UCSD-AML1 (cell line): ENCODE results near the gene USP30.
"Not testable (repeated sequence)": the region's sequence is repeated elsewhere in the genome, so short reads cannot be mapped to it uniquely, and the experiment has no call there.

Experiments
- DNase-seq: peaks from one replicate; lab custom pipeline; 2025; ENCODE audit not compliant: unreplicated experiment; lab: John Stamatoyannopoulos, UW

Gene USP30

DNA sequence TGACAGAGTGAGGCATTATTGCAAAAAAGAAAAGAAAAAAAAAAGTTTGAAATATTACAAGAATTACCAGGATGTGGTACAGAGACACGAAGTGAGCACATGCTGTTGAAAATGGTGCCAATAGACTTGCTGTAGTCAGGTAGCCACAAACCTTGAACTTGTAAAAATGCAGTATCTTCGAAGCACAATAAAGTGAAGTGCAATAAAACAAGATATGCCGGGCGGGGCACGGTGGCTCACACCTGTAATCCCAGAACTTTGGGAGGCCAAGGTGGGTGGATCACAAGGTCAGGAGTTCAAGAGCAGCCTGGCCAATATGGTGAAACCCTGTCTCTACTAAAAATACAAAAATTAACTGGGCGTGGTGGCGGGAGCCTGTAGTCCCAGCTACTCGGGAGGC is 2.6 kb upstream of the USP30 start:
- DNase-seq: not testable (repeated sequence)

DNA sequence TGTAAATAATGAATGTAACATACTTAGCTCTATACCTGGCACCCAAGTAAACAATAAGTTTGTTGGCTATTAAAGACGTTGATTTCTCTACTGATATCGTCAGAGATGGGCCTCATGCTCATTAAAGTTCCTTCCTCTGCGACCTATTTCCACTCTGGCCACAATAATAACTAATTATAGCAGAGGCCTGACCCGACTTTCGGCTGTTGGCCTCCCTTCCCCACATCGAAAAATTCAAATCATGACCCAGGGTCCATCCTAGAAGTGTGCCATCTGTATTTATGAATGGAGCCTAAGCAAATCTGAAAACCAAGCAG is 321 bp upstream of the USP30 start:
- no peak for DNase-seq

DNA sequence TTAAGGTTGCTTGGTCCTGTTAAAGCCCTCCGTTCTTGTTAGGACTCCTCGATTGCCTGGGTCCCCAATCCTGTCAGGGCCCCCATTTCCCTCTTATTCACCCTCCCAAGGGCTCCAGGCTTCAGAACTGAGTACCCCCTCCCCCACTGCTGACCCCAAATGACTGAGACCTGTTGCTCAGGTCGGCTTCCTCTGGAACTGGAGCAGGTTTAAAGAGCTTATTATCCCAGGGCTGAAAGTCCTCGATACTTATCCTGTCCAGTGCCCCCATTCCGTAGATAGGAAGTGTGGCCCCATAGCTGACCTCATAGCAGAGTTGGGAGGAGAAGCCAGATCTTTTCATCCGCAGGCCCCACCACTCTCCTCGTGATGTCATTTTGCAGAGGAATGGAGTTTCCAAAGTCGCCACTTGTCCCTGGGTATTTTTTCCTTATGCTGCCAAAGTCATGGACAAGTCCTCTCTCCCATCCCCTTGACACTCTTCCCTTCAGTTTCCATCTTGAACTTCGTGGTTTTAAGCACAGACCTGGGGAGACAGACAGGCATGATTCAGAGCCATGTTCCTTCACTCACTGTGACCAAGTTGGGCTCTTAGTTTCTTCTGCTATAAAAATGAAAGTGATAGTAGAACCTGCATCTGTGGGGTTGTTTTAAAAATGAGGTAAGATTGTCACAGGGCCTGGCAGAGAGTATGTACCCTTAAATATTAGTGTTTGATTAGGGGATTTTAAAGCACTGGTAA is 1.2 kb downstream of the USP30 start:
- DNase-seq: no peak

DNA sequence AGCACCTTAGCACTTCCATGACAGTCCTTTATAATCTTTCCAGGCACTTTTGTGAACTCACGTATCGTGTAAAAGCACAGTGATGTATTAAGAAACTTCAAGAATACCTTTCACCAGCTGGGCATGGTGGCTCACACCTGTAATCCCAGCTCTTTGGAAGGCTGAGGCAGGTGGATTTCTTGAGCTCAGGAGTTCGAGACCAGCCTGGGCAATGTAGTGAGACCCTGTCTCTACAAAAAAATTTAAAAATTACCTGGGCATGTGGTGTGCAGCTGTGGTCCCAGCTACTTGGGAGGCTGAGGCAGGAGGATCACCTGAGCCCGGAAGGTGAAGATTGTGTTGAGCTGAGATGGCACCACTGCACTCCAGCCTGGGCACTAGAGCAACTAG is 1.7 kb downstream of the USP30 start:
- not testable (repeated sequence) for DNase-seq

DNA sequence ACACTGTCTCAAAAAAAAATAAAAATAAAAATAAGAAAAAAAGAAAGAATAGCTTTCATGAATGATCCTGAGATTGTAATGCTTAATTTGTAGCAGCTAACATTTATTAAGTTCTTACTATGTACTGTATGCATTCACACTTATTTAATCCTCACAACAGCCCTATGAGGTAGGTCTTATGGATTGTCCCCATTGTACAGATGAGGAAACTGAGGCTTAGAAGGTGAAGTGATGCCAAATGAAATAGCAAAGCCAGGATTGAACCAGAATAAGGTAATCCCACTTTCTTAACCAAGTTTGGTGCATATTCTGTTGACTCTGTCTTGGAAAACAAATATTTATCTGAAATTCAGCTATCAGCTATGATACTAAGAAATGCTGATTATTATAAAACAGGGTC is 2.1 kb downstream of the USP30 start:
- DNase-seq: no peak

DNA sequence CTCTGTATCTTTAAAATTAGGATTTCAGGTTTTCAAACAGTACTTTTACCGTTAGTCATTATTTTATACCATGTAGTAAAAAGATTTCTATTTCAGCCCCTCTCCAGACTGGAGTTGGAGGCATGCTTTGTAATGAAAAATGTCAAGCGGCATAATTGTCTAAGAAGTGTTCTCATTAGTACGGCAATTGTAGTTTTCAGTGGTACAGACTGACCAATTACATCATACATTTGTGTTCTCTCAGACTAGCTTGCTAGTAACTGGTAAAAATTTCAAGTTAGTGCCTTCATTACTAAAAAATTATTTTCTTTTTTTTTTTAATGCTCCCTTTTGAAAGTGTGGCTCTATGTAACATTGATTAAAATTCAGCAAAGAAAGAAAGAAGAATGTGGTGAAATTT is 4.5 kb downstream of the USP30 start:
- no peak for DNase-seq

DNA sequence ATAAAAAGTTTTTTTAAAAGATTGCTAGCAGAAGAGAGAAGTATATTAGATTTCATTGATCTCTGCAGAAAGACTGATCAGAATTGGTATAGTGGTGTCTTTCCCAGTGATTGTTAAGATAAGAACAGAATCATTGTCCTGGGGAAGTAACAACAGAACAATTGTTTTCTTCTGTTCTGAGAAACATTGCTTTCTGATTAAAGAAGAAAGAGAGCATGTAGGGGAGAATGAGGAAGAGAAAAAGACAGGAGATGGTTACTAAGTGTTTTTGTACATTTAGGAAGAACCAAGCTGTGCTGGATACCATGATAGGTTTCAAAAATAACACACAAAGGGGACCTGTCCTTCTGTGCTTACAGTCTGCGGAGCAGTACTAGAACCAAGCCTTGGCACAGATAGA is 5.0 kb downstream of the USP30 start:
- DNase-seq: no peak

DNA sequence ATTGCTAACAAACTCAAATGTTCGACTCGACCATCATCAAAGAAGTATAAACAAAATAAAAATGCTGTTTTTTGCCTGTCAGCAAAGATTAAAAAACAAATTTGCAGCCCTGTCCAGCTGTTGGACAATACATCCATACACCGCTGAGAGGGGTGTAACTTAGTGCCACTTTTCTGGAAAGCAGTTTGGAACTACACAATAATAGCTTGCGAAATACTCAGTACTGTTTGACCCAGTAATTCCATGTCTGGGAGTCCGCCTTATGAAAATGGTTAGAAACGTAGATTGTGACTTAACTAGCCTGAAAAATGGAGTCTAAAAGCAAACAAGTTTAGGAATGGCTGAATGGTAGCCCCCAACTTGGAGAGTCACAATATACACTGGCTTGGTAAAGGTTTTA is 6.4 kb downstream of the USP30 start:
- no peak for DNase-seq

DNA sequence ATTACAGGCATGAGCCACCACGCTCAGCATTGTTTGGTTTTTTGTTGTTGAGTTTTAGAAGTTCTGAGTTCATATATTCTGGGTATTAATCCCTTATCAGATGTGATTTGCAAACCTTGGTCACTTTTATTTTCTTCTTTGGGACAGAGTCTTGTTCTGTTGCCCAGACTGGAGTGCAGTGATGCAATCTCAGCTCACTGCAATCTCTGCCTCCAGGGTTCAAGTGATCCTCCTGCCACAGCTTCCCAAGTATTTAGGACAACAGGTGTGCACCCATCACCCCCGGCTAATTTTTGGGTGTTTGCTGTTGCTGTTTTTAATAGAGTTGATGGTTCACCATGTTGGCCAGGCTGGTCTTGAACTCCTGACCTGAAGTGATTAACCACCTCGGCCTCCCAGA is 11.8 kb downstream of the USP30 start:
- no peak for DNase-seq

DNA sequence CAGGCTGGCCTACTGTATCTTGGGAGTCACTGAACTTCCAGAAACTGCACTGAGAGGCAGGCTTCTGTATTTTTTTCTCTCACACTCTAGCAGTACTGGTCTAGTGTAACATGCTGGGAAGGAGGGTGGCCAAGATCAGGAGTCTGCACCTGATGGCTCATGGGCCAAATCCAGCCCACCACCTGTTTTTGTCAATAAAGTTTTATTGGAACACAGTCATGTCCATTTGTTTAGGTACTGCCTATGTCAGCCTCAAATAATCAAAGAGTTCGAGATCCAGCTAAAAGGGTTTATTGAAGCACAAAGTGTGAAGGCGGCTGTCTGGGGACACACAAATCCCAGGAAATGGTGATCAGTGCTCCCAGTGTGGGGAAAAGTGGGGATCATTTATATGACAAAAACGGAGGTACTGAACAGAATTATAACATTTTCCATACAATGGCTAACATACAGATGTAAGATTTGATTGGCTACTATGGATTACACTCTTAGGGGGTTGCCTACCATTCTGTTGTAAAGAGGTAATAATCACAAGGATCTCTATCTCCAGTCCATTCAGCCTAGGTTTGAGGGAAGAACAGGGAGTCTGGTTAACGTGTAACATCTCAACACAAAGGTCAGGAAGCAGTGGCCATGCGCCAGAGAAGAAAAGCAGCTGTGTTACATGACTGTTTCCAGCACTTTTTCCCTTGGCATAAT is 12.9 kb downstream of the USP30 start:
- DNase-seq: no peak

DNA sequence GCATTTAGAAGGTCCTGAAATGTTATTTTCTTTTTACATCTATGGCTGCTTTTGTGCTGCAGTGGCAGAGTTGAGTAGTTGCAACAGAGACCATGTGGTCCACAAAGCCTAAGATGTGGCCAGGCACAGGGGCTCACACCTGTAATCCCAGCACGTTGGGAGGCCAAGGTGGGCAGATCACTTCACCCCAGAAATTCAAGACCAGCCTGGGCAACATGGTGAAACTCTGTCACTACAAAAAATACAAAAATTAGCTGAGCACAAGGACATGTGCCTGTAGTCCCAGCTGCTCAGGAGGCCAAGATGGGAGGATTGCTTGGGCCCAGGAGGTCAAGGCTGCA is 13.4 kb downstream of the USP30 start:
- DNase-seq: no peak

DNA sequence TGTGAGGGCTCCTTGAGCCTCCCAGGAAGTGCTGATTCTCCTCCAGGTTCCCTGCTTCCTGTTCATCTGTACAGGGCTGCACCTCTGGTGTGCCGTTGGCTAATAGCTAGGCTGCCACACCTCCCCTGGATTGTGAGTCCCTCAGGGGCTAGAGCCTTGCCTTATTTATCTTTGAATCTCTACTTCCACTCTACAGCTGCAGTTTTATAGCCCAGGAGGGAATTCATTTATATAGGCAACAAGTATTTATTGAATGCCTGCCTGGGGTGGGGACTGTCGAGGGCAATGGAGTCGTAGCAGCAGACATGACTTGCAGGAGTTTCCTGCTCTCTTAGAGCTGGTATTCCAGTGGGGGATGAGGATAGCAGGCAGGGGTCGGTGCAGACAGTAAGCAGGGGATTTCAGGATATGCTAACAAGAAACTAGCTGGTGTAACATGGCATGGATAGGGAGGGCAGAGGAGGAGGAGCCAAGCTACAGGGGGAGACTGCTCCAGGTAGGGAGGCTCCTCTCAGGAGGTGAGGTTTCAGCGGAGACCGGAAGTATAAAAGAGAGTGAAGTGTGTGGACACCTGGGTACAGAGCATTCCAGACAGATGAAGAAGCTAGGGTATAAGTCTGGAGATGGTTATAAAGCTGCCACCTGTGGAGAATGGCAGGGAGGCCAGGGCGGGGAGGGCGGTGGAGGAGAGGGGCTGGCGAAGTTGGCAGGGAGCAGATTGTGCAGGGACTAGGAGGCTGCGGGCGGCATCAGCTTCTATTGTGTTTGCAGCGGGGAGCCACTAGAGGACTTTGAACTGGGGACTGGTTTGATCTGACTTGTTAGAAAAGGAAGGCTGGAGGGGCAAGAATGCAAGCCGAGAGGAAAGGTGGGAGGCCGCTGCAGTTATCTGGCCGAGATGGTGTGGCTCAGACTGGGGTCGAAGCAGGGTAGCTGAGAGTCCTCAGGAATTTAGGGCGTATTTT is 17.2 kb downstream of the USP30 start:
- no peak for DNase-seq

DNA sequence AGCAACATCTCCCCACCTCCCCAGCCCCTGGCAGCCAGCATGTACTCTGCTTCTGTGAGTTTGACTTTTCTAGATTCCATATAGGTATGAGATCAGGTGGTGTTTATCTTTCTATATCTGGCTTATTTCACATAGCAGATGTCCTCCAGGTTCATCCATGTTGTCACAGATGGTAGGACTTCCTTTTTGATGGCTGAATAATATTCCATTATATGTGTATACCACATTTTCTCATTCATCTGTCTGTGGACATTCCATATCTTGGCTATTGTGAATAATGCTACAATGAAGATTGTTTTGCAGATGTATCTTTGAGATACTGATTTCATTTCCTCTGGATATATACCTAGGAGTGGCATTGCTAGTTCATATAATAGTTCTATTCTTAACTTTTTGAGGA is 22.5 kb downstream of the USP30 start:
- DNase-seq: no peak

DNA sequence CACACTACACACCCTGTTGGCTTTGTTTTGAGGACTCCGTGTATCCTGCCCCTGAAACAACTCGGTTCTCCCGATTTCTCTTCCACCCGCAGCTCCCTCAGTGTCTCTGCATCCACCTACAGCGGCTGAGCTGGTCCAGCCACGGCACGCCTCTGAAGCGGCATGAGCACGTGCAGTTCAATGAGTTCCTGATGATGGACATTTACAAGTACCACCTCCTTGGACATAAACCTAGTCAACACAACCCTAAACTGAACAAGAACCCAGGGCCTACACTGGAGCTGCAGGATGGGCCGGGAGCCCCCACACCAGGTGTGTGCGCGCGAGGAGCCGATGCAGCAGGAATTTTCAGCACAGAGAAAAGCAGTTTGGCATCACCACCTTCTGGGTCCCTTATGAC is 30.4 kb downstream of the USP30 start:
- DNase-seq: no peak

DNA sequence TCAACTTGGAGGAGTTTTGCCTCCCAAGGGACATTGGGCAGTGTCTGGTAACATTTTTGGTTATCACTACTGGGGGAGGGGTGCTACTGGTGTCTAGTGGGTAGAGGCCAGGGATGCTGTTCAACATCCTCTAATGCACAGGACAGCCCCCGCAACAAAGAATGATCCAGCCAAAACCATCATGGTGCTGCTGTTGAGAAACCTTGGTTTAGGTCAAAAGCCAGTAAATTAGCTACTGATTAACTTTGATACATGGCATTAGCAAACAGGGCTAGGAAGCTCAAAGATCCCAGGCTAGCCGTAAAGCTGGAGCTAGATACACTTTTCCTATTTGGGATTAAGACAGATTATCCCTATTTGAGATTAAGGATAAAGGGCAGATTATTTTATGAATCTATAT is 32.0 kb downstream of the USP30 start:
- DNase-seq: no peak

DNA sequence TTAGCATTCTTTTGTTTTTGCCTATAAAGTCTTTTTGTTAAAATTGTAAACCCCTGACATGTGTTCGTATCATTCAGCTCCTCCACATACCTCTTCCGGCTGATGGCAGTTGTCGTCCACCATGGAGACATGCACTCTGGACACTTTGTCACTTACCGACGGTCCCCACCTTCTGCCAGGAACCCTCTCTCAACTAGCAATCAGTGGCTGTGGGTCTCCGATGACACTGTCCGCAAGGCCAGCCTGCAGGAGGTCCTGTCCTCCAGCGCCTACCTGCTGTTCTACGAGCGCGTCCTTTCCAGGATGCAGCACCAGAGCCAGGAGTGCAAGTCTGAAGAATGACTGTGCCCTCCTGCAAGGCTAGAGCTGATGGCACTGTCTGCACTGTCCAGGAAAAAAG is 33.2 kb downstream of the USP30 start:
- no peak for DNase-seq

DNA sequence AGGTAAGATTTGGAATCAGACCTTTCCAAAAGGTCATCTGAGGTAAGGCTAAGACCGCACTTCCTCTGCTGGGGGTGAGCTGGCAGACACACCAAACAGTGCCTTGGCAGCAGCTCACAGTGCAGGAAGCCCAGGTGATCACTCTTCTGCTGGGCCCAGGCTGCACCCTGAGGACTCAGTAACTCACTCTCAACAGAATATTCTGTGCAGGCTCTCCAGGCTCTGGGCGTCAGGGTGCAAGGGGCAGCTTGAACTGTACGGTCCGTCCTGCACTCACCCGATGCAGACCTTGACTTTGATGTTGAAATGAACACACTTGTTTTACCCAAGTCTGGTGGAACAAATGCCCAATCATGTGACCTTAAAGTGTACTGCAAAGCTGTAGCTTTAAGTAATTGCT is 34.9 kb downstream of the USP30 start:
- no peak for DNase-seq

DNA sequence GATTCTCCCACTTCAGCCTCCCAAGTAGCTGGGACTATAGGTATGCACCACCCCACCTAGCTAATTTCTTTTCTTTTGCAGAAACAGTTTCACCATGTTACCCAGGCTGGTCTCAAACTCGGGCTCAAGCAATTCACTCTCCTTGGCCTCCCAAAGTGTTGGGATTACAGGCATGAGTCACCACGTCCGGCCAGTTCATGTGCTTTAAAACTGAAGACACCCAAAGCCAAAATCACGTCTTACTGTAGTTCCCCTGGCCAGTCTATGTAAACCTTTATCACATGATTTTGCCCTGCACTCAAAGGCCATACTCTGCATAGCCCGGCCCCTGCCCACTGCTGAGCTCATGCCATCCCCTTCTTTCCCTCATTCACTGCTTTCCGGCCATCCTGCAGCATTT is 36.4 kb downstream of the USP30 start:
- no peak for DNase-seq

DNA sequence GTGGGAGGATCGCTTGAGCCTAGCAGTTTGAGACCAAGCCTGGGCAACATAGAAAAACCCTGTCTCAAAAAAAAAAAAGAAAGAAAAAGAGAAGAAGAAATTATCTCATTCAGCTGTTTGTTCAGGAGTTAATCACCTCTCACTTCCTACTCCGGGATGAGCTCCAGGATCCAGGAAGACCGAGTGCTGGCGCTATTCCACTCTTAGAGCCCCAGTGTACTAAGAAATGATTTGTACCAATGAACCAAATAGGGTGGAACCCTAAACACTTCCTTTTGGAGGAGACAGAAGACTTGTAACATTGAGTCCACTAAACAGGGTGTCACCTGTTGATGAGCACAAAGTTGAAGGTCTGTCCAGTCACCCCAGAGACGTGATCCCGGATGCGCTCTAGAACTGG is 37.3 kb downstream of the USP30 start:
- no peak for DNase-seq

DNA sequence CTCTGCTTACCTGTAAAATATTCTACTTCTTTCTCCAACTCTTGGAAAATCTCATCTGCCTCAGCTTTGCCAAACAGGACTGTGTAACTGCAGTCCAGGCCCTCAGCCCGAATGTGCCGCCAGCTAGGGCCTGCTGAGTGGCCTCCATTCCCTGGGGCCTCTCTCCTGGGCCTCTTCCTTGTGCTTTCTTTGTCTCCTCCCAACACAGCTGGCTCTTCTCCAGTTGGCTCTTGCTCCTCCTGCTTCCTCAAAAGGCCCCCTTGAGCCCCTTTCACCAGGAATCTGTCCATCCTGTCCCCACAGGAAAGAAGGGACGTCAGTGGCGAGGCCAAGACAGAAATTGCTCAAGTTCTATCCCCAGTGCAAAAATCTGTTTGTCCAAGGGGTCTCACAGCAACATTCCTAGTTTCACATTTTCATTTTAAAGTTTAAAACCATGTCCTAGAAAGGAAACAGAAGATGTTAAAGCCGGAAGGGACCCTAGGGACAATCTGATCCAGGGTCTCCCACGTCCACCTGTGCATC is 40.2 kb downstream of the USP30 start:
- no peak for DNase-seq

DNA sequence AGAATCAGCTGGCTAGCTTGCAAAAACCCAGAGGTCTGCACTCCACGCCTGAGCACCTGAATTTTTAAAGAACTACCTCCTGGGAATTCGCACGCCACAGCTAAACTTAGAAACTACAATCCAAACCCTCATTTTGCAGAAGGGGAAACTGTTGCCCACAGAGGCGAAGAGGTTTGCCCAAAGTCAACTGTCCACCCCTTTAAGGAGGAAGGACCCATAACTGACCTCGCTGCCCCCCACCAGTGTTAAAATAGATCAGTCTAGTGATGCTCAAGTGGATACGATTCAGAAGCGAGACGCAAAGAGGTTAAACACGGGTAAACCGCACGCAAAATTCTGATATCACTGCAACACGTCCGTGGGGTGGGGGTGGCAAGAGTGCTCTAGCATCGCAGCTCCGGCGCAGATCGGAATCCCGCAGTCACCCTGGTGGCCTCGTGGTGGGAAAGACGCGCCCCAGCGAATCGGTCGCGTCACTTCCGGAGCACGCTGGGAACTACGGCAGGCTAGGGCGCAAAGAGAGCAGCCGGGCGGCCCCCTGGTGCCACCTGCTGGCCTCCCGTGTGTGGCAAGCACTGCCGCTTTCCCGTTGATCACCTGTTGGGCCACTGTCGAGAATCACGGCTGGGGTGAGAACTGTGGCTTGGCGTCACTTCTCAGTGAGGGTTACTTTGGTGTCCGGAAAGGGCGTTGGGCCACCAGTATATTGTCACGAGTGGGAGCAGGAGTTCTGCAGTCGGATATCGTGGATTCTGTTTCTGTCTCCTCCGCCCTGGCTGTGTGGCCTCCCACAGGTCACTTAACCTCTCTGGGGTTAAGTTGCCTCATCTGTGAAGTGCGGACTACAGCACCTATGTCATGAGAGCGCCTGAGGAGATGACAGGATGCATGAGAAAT is 40.9 kb downstream of the USP30 start, which contains the start of gene ALKBH2:
ALKBH2 (minus strand) TSS at position 451 of the 897 bp plus-strand sequence. CDS start 686 bp downstream, outside the sequence.
- DNase-seq: peak; percentile 92
